Bronchial epithelial cell (primary cell): ENCODE data around the gene RARRES2. TPM values are rescaled to one million over a fixed set of nuclear protein-coding genes. Genes with fewer than 3 reads are reported as not detected.
A peak's percentile ranks its signal among the peaks of the same experiment; 100 is the strongest.

ENCODE experiments used
- DNase-seq: peaks from one replicate; pipeline ENCODE4 v3.0.0-alpha.2; 2010; ENCODE audit warnings: low read depth
- FAIRE-seq: peaks from 2 replicates; lab custom pipeline; 2011; peaks lifted over from hg19 to GRCh38; lab: Jason Lieb, UNC
- H3K27me3 ChIP-seq: 2 replicates; pipeline ENCODE4 v1.5.1; 2011; ENCODE audit warnings: low read length; ENCODE audit not compliant: control insufficient read depth, insufficient read depth
- H3K36me3 ChIP-seq: 2 replicates; pipeline ENCODE4 v1.5.1; 2011; ENCODE audit warnings: low read length; ENCODE audit not compliant: control insufficient read depth, insufficient read depth
- H3K4me3 ChIP-seq: 2 replicates; pipeline ENCODE4 v1.5.1; 2011; ENCODE audit warnings: mild to moderate bottlenecking, low read depth, low read length, control low read depth
- total RNA-seq: library from RNA; depleted of rRNA; stranded (reverse); fragments of >200 nt; gene quantifications from 2 replicates; pipeline ENCODE4 v1.2.1, GENCODE V29; 2014
- TF ChIP-seq, protein P1 (sequence below): IDR thresholded peaks from 2 replicates; pipeline ENCODE4 v1.5.1; 2011; ENCODE audit warnings: mild to moderate bottlenecking, moderate library complexity, low read length, control low read depth, inconsistent platforms; ENCODE audit not compliant: insufficient read depth, severe bottlenecking

RARRES2 gene
- total RNA-seq, 1 donor from 2014 or later: 1.1 TPM

DNA sequence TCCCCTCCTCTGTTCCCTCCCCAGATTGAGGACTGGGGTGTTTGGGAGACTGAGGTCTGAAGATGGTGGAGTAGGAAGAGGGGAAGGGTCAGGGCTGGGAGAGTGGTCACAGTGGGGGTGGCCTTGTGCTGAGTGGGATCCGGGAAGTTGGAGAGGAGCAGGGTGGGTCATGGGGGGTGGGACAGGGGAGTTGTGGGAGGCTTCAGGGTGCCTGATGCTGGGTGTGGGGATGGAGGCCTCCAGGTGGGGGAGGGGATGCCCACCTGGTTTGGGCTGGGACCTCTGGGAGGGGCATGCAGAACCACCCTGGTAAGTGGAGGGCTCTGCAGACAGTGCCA lies 40.3 kb upstream of the RARRES2 start:
- DNase-seq: no peak
- no peaks in the 10 kb centered on the region for H3K36me3 ChIP-seq
- TF ChIP-seq, protein P1, sequence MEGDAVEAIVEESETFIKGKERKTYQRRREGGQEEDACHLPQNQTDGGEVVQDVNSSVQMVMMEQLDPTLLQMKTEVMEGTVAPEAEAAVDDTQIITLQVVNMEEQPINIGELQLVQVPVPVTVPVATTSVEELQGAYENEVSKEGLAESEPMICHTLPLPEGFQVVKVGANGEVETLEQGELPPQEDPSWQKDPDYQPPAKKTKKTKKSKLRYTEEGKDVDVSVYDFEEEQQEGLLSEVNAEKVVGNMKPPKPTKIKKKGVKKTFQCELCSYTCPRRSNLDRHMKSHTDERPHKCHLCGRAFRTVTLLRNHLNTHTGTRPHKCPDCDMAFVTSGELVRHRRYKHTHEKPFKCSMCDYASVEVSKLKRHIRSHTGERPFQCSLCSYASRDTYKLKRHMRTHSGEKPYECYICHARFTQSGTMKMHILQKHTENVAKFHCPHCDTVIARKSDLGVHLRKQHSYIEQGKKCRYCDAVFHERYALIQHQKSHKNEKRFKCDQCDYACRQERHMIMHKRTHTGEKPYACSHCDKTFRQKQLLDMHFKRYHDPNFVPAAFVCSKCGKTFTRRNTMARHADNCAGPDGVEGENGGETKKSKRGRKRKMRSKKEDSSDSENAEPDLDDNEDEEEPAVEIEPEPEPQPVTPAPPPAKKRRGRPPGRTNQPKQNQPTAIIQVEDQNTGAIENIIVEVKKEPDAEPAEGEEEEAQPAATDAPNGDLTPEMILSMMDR: no peak

DNA sequence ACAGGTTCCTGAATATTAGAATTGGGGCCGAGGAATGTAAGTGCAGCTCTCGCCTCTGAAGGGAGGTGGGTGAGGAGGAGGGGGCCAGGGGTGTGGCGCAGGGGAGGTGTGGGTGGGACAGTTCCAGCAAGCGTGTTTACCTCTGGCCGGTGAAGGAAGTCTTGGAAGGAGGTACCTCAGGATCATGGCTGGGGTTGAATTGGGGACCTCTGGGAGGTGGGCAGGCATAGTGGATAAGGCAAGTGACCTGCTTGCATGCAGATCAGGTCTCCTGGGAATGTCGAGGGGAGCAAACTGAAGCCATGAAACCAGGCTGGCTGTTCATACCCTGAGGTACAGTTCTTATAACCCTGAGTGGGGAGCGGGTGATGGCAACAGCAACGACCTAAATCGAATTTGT lies 39.7 kb upstream of the RARRES2 start:
- TF ChIP-seq, protein P1: no peak
- FAIRE-seq (no peak), DNase-seq (no peak)
- no peak overlapping the region for H3K4me3 ChIP-seq
- no peaks in the 10 kb centered on the region for H3K36me3 ChIP-seq
- no peaks in the 10 kb centered on the region for H3K27me3 ChIP-seq

More for the DNA sequence above, 40.3 kb upstream of the RARRES2 start:
- no peaks in the 10 kb centered on the region for H3K27me3 ChIP-seq
- no peak overlapping the region for H3K4me3 ChIP-seq
- FAIRE-seq: no peak

DNA sequence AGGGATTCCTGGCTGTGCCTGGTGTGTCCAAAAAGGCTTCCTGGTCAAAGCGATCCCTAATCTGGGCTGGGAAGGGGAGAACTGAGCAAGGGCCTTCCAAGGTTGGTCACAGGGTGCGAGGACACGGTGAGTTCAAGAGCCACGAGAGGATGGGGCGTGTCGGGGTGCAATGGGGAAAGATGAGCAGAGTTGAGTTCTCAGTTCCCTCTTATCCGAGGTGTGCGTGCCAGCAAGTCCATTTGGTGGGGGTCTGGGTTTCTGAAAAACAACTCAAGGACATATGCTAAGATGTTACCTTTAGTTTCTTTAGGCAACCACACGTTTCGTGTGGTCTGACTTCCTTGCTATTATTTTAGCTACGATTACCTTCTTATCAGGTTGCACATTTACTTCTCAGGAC lies 39.0 kb upstream of the RARRES2 start:
- no peak for DNase-seq
- Histone ChIP-seq H3K36me3 (no peaks in the 10 kb centered on the region), H3K4me3 (no peak overlapping the region), H3K27me3 (no peaks in the 10 kb centered on the region)
- no peak for FAIRE-seq
- TF ChIP-seq, protein P1: no peak

DNA sequence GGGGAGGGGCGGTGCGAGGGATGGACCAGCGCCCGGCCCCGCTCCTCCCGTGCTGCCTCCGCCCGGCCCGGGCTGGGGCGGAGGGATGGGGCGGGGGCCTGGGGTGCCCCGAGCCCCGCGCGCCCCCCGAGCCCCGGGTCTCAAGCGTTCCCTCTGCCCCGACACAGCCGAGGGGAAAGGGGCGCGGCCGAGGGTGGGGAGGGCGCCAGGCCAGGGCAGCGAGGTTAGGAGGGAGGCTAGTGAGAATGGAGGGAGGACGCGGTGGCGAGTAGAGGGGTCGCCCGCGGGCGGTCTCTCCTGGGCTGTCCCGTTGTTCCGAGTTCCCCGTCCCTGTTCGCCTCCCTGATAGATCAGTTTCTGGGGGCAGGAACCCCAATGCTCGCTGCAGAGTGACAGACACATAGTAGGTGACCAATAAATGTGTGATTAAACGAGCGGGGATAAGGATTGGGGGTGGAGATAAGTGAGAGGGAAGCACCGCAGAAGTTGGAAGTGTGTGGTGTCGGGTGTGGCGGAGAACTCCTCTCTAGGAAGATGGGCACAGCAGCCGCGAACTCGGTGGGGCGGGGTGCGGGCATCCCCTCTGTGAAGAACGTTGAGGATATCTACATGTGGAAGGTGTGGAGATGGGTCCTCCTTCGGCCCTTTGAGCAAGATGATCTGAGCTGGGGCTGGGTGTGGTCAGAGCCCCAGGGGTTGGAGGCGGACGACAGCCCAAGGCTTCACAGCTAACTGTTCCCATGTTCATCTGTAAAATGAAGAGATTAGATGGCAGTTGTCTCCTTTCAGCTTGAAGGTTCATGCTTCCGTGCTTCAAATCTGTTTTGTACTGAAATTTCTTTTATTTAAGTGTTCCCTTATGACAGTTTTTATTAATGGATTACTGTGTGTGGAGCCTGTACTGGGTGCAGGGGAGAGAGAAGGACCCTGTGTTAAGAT lies 38.3 kb upstream of the RARRES2 start:
- no peaks in the 10 kb centered on the region for H3K27me3 ChIP-seq
- H3K4me3 ChIP-seq: peak overlapping the region; percentile 72
- FAIRE-seq: no peak
- TF ChIP-seq, protein P1: no peak
- DNase-seq: no peak
- no peaks in the 10 kb centered on the region for H3K36me3 ChIP-seq

DNA sequence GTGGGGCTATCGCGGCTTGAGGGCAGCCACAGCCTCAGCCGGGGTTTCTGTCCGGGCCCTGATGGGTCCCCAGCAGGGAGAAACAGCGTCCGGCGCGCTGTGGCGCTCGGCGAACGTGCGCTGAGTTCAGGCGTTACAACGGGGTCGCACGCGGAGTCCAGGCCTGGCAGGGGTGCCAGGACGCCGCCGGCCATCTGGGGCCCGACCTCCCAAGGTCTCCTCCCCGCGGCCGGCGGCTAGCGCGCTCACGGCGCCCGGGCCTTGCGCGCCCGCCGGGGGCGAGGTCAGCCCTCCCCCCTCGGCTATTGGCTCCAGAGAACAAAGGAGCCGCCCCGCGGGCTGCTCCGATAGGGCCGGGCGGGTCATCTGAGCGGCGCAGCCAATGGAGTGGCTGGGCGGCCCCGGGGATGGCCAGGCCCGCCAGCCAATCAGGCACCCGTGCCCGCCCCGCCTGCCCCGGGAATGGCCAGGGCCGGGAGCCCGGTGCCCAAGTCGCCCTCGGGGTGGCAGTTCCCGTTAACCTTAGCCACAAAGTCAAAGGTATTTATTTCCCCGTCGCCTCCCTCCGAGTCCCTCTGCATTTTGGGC lies 37.5 kb upstream of the RARRES2 start, which contains the start of gene ZNF775:
Gene ZNF775 (plus strand): TSS at position 478 of the 588 bp plus-strand sequence. CDS start 9,141 bp downstream, outside the sequence.
- FAIRE-seq: no peak
- TF ChIP-seq, protein P1: no peak
- no peaks in the 10 kb centered on the region for H3K36me3 ChIP-seq
- H3K4me3 ChIP-seq: peak within 1 kb of the TSS; percentile 72
- H3K27me3 ChIP-seq: no peaks in the 10 kb centered on the region
- DNase-seq: peak; percentile 74
